GM12878 (cell line): Measurements from ENCODE around the gene FNDC3B.

ENCODE experiments used
- ATF7 ChIP-seq: fragments of 450-650 bp; IDR thresholded peaks from 2 replicates; pipeline ENCODE4 v1.6.1; 2016; ENCODE audit warnings: low read depth, mild to moderate bottlenecking
- GABPA ChIP-seq: IDR thresholded peaks from 2 replicates; pipeline ENCODE4 v1.6.1; 2014; ENCODE audit warnings: antibody characterized with exemption, low read depth, mild to moderate bottlenecking, inconsistent platforms

- TF ChIP-seq GABPA: no peak
- peak; percentile 47; the same call in 1 of the 2 replicates for TF ChIP-seq ATF7
Measured at GRCh38 chr3:172062761-172063160, 23.4 kb downstream of the FNDC3B start.
